ENCODE measurements around the gene CPNE9. TPM values are rescaled to one million over a fixed set of nuclear protein-coding genes. Genes with fewer than 3 reads are reported as not detected.

The CPNE9 gene
- total RNA-seq, 1 experiment from 2014 or later, result 3.5 TPM

DNA sequence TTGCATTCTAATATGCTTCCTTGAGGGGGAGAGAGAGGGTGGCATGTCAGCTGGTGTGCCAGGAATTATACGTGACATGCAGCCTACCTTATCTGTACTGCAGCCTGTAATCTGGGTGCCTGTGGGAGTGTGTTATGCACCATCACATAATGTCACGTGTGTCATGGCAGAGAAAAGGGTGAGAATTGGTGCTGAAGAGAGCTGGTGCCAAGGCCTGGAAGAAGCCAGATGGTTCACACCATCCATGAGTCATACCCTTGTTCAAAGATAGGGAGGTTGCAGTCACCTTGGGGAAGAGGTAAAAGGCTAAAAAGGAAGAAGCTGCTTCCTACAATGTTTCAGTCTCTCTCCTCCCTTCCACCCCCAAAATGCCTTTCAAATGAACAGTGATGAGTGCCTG is 33.2 kb downstream of the CPNE9 start:
- Mint-ChIP-seq H3K36me3 (ENCODE audit: insufficient read depth in 1 of 3, low read depth in 3 of 3) (peaks cover 37 to 74% (median 73%) of the 10 kb centered on the region in 3 experiments; a peak in 6 of 7 replicates), H3K9me3 (no peaks in the 10 kb centered on the region), H3K27ac (no peak overlapping the region), H3K27me3 (ENCODE audit: low read depth) (no peaks in the 10 kb centered on the region), H3K4me3 (no peak overlapping the region), H3K4me1 (peaks cover 6 to 9% of the 10 kb centered on the region in 2 experiments)
- TF ChIP-seq, protein P1, sequence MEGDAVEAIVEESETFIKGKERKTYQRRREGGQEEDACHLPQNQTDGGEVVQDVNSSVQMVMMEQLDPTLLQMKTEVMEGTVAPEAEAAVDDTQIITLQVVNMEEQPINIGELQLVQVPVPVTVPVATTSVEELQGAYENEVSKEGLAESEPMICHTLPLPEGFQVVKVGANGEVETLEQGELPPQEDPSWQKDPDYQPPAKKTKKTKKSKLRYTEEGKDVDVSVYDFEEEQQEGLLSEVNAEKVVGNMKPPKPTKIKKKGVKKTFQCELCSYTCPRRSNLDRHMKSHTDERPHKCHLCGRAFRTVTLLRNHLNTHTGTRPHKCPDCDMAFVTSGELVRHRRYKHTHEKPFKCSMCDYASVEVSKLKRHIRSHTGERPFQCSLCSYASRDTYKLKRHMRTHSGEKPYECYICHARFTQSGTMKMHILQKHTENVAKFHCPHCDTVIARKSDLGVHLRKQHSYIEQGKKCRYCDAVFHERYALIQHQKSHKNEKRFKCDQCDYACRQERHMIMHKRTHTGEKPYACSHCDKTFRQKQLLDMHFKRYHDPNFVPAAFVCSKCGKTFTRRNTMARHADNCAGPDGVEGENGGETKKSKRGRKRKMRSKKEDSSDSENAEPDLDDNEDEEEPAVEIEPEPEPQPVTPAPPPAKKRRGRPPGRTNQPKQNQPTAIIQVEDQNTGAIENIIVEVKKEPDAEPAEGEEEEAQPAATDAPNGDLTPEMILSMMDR (conservative IDR thresholded peaks at IDR 0.05), result no peak
- Histone ChIP-seq H2BK20ac (ENCODE audit: low read depth, low read length, poor library complexity, severe bottlenecking) (no peak overlapping the region), H3K14ac (ENCODE audit: insufficient read depth, low read length) (no peak overlapping the region), H3K23me2 (ENCODE audit: insufficient read length, low read depth, low read length, poor library complexity, severe bottlenecking) (peaks cover 8% of the 10 kb centered on the region), H4K5ac (ENCODE audit: insufficient read length, low read depth, low read length) (no peak overlapping the region), H4K8ac (replicated peaks; ENCODE audit: insufficient read length, low read depth, low read length) (no peak overlapping the region), H3T11ph (ENCODE audit: low read length) (no peak overlapping the region), H2BK12ac (ENCODE audit: insufficient read length, low read depth, low read length) (no peak overlapping the region), H3K56ac (ENCODE audit: insufficient read length, low read depth, low read length) (no peak overlapping the region), H2BK120ac (ENCODE audit: low read depth, low read length, poor library complexity, severe bottlenecking) (no peak overlapping the region), H3K4me1 (ENCODE audit: insufficient read depth, low read length) (no peaks in the 10 kb centered on the region), H4K20me1 (ENCODE audit: control insufficient read depth, insufficient read depth, insufficient read length) (peaks cover 2% of the 10 kb centered on the region), H3K9ac (ENCODE audit: extremely low read depth, insufficient read length, low read length) (no peak overlapping the region), H2AK5ac (ENCODE audit: insufficient read length, low read length) (no peak overlapping the region), H3K4me2 (ENCODE audit: insufficient read depth, insufficient read length, low read length) (no peak overlapping the region), H2AFZ (ENCODE audit: low read length) (no peak overlapping the region), H2BK15ac (ENCODE audit: low read depth, low read length) (no peak overlapping the region), H3K27me3 (ENCODE audit: insufficient read depth, low read length) (no peaks in the 10 kb centered on the region), H3K4ac (ENCODE audit: low read depth, low read length) (no peak overlapping the region), H2BK5ac (ENCODE audit: insufficient read length, low read length) (no peak overlapping the region), H3K79me1 (ENCODE audit: insufficient read depth, low read depth, low read length, poor library complexity, severe bottlenecking) (peaks cover 4% of the 10 kb centered on the region), H3K23ac (ENCODE audit: insufficient read length, low read depth, low read length) (no peak overlapping the region), H3K79me2 (ENCODE audit: insufficient read depth, low read length) (peaks cover 13% of the 10 kb centered on the region; the same call in 1 of the 2 replicates), H3K27ac (ENCODE audit: insufficient read length, low read depth, low read length) (no peak overlapping the region), H4K91ac (ENCODE audit: insufficient read length, low read depth, low read length) (no peak overlapping the region), H3K9me3 (ENCODE audit: control insufficient read depth, low read depth, low read length) (no peaks in the 10 kb centered on the region), H3K18ac (ENCODE audit: insufficient read length, low read depth, low read length) (no peak overlapping the region)
- no peak for DNase-seq
- no CpG with 5 or more reads among the region's 2 CpGs for WGBS (ENCODE audit: extremely low coverage, insufficient read length, low lambda C conversion rate)

Data from H9 (cell line).